ENCODE data around the gene CDH2.

CDH2 gene

GRCh38 chr18:28176948-28177827 is at the start of gene CDH2:
Gene CDH2 (minus strand): TSS chr18:28177130. CDS start chr18:28177022, 108 bp downstream.
- peak; percentile 42 to 70 for DNase-seq

GRCh38 chr18:28212060-28212459 is 35.1 kb upstream of the CDH2 start:
- no peak for DNase-seq

GRCh38 chr18:28208712-28209265 is 31.9 kb upstream of the CDH2 start:
- no peak for DNase-seq

- no peak for DNase-seq
Measured at GRCh38 chr18:28208268-28208667, 31.3 kb upstream of the CDH2 start.

GRCh38 chr18:28204154-28204553 is 27.2 kb upstream of the CDH2 start:
- DNase-seq = no peak

GRCh38 chr18:28201056-28201455 is 24.1 kb upstream of the CDH2 start:
- DNase-seq = no peak

- DNase-seq = no peak
Measured at GRCh38 chr18:28198620-28199019, 21.7 kb upstream of the CDH2 start.

- no peak for DNase-seq
Measured at GRCh38 chr18:28193177-28193778, 16.3 kb upstream of the CDH2 start.

- DNase-seq = peak; percentile 3
Measured at GRCh38 chr18:28189400-28190239, 12.7 kb upstream of the CDH2 start.

GRCh38 chr18:28185121-28185520 is 8.2 kb upstream of the CDH2 start:
- no peak for DNase-seq

GRCh38 chr18:28183418-28184078 is 6.6 kb upstream of the CDH2 start:
- no peak for DNase-seq

GRCh38 chr18:28181616-28182015 is 4.7 kb upstream of the CDH2 start:
- no peak for DNase-seq

- no peak for DNase-seq
Measured at GRCh38 chr18:28178720-28179119, 1.8 kb upstream of the CDH2 start.

- DNase-seq = peak; percentile 9 to 56
Measured at GRCh38 chr18:28177828-28178635, 1.1 kb upstream of the CDH2 start.

GRCh38 chr18:28176698-28176947 is 307 bp downstream of the CDH2 start:
- no peak for DNase-seq

- DNase-seq = peak in 1 of 2 experiments; percentile 35
Measured at GRCh38 chr18:28175930-28176697, 816 bp downstream of the CDH2 start.

- no peak for DNase-seq
Measured at GRCh38 chr18:28175150-28175929, 1.6 kb downstream of the CDH2 start.

GRCh38 chr18:28174181-28174905 is 2.6 kb downstream of the CDH2 start:
- DNase-seq = no peak

- no peak for DNase-seq
Measured at GRCh38 chr18:28171837-28172236, 5.1 kb downstream of the CDH2 start.

GRCh38 chr18:28168725-28169124 is 8.2 kb downstream of the CDH2 start:
- no peak for DNase-seq
